ENCODE results near the gene NRP2. TPM values are rescaled to one million over a fixed set of nuclear protein-coding genes. Genes with fewer than 3 reads are reported as not detected.
A peak's percentile ranks its signal among the peaks of the same experiment; 100 is the strongest.

The NRP2 gene
- total RNA-seq, 1 experiment from 2014 or later, result 115 TPM

DNA sequence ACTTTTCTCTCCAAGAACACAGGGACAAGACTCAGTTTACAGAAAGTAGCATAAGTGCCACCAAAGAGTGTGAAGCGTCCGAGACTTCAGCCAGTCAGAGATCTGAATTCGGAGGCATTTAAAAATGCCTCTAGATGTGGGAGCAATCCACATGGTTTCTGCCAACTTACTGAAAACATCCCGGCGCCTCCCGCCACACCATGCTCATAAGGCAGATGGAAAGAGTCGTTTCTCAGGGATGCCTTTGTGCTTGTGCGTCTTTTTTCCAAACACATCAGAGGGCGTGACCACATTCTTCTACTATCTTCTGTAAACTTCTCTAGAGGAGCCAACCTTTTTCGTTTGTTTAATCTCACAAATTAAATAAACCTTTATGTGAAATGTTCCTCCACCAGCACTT is 88.7 kb downstream of the NRP2 start:
- no peak for DNase-seq (ENCODE audit: low read depth)

DNA sequence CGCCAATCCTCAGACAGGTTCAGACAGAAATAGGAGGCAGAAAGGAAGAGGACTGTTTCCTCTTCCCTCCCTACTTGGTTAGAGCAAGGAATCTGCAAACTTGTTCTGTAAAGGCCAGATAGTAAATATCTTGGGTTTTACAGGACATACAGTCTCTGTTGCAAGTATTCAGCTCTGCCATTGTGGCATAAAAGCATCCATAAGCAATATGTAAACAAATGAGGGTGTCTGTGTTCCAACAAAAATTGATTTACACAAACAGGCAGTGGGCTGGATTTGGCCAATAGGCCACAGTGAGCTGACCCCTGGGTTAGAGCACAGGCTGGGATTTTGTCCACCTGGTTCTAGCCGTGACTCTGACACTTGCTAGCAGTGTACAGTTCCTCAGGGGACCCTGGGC is 89.4 kb downstream of the NRP2 start:
- DNase-seq (ENCODE audit: low read depth), result no peak

DNA sequence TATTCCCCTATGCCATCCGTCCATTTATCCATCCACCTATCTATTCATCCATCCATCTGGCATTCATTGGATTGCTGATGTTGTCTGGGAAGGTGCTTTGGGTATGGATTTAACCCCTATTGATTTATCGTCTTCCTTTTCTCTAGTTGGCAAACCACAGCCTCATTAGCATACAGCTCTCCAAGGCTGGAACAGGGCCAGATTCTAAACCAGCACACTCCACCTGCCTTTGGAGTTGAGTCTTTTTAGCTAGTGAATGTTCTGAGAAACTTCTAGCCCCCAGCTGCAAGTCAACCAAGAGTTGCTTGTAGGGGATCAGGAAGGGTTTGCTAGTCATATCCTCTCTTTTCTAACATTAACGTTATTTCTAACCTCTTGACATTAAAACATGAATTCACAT is 90.7 kb downstream of the NRP2 start:
- DNase-seq (ENCODE audit: low read depth), result no peak

DNA sequence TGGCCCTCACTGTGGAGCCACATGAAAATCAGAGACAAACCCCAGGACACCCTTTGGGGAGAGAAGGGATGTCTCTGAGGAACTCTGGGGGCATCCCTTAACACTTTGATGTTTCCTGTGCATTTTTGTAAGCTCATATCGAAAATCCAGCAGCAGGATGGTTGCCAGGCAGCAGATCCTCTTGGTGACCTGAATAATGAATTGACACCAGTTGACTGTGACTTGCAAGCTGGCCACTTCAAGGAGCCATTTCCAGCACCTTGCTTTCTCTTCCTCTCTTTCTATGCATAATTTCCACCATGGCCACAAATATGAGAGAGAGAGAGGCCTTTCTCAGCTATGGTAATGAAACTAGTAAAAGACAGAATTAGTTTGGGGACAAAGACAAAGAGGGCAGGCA is 91.7 kb downstream of the NRP2 start:
- no peak for DNase-seq (ENCODE audit: low read depth)

DNA sequence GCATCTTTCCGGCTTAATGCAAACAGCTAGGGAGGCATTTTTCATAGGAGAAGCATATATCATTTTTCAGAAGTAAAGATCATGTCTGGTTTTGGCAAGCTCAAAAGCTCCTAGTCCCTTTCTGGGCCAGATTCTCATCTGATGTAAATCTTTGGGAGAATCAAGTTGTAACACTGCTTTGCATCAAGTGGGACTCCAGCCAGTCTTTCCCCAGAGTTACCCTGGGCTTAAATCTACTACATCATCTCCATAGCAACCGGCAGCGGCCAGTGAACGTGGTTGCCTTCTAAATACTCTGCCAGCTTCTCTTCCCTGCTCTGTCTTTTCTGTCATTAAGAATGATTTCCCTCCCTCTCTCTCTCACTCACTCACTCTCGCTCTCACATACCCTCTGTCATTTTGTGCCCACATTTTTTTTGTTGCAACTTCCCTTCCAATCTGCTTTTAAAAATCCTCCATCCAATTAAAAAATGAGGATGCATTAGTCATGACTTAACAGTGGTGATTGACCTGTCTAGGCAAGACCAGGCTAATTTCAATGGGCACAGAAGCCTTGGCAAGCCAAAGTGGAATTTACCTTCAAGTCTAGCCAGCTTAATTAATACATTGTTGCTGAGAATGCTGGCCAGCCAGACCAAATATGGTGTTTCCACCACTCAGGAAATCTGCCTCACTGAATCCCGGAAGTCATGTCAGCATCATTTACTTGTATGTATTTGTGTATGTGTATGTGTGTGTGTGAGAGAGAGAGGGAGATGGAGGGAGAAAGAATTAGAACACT is 93.0 kb downstream of the NRP2 start:
- no peak for DNase-seq (ENCODE audit: low read depth)

DNA sequence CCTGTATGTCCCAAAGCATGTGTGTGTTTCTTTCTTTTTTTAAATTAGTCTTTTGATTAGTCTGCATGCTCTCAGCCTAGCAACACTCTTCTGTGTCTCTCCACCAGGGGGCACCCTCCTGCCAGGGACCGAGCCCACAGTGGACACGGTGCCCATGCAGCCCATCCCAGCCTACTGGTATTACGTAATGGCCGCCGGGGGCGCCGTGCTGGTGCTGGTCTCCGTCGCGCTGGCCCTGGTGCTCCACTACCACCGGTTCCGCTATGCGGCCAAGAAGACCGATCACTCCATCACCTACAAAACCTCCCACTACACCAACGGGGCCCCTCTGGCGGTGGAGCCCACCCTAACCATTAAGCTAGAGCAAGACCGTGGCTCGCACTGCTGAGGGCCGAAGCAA is 93.8 kb downstream of the NRP2 start:
- peak; percentile 61 for DNase-seq (ENCODE audit: low read depth)

DNA sequence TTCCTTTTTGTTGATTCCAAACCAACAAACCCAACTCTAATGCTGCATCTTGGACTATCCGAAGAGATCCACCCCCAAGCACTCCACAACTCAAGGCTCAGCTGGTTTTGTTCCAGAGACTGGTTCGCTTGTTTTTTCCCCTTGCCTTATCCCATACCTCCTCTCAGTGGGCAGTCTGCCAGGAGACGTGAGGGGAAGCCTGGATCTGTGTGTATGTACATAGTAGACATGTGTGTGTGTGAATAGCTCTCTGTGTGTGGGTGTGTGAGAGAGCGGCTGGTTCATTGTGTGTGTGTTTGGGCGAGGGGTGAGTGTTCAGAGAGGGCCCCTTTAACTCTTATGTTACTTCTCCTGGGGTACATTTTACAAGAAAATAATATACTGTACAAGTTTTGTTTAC is 94.4 kb downstream of the NRP2 start:
- DNase-seq (ENCODE audit: low read depth), result no peak

DNA sequence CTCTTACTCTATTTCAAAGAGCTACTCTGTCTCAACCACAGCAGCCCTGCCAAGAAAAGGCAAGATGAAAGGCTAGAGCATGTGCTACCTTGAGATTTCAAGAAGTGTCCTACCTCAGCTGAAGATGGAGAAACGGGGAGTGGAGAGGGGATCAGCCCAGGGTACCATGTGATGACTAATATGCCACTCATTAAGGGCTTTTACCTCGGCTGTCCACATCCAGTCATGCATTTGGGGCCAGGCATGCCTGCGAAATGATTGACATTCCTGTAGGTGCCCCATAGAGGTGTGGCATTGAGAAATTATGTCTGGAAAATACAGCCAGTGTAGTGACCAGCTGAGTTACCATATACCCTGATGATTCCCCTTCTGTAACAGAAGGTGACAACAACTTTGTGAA is 96.1 kb downstream of the NRP2 start:
- no peak for DNase-seq (ENCODE audit: low read depth)

DNA sequence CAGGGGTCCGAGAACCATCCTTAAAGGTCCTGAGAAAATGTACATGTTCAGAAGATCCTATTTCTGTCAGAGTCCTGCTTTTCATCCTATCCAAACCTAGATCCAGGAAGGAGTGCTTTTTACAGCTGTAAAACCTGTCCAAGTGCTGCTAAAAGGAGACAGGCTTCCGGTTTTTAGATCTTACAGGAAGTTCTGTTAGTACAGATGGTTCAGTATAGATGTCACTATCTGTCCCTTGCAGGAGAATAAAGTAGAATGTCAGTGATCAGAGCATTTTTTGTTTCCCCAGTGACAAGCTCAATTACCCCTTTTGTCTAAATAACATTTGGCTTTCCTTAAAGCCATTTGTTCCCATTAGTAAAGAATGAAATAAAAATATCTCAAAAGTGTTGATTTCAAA is 98.3 kb downstream of the NRP2 start:
- no peak for DNase-seq (ENCODE audit: low read depth)

DNA sequence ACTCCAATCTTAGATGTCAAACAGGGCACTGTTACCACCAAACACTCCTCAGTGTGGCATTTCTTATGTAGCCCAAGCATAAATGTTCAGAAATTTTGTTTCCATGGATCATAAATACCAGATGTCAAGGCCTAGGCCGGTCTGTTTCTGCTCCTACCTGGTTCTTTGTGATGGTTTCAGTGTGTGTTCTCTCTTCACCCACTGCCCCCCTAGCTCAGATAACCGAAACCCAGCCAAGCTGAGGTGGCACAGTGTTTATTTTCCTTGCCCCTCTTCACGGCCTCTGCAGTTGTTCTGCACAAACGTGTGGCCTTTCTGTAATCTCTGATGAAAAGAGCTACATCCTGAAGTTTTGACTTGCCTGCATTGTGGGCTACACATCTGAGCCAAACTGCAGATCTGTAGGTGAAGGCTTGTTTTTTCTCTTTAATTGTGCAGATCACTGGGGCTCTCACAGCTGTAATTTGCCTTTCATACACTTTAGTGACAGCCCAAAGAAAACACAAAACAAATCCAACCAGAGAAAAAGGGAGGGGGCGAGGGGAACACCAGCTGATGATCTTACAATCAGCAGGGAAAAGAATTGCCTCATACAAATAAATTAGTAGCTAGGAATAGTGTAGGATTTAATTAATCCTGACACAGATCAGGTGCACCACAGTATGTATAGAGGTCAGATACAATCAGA is 99.1 kb downstream of the NRP2 start:
- no peak for DNase-seq (ENCODE audit: low read depth)

DNA sequence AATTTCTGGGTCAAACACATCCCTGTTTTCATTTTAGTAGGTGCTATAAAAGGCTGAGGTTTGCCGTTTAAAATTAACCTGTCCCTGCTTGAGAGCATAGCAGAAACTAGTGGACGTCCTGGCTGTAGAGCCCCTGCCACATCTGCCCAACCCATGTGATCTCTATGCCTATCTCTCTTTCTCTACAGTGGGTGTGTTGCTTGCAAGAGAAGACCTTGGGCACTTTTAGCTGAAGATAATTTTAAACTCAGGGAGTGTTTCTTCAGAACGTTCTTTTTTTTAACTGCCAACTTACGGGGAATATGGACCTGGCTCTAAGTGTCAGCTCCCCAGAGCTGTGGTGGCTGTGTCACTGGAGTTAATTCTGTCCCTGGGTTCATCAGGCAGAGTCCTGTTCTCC is 100.6 kb downstream of the NRP2 start:
- no peak for DNase-seq (ENCODE audit: low read depth)

DNA sequence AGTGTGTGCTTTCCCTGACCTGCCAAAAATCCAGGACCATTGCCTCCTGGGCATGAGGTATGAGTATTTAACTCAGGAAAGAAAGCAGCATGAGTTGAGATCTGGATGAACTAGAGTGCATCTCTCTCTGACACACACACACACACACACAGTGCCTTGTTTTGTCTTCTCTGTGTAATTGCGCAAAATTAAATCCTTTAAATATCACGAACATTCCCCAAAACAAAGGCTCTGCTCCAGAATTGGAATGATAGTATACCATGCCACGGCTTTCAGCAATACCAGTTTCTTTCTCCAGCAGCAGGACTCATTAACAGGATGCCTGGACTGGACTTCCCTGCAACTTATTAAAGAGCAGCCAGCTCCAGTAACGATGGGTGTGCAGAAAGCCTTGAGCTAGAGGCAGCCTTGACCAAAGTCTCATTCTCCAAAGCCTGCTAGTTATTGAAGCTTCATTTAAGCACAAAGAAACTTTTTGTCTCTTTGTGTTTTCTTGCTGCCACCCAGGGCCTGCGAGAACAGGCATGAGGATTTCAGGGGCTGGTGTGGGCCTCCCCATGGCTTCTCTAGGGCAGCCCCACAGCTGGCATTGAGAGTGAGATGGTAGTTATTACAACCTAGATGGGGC is 101.7 kb downstream of the NRP2 start:
- DNase-seq (ENCODE audit: low read depth), result no peak

DNA sequence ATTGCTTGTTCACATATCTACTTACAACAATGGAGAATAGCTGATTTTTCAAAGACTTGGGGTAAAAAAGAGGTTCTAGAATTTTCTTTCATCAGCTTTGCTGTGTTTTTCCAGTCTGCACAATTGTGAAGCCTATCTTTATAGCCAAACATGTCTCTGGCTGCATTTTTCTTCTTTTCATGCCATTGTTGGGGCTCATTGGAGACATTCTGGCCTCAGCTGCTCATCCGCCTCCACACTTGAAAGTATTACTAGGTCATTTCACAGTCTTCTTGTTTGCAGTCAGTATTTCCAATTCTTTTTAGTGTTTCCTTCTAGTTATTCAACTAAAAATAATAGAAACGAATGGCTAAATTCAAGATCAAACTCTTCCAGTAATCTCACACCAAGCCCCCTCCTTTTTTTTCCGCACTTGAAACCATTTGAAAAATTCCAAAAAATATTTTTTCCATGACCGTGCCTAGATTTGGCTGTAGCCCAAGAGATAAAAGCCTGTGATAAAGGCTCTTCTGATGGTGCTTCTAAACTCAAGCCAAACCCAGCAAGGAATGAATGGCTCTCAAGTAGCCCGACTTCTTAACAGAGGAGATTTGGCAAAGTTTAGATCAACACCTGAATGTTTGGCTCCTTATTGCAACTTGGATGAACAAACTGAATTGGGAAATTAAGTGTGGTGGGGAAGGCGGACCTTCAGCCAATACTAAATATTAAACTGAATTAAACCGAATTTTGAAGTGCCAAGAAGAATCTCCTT is 103.4 kb downstream of the NRP2 start:
- DNase-seq (ENCODE audit: low read depth), result no peak

DNA sequence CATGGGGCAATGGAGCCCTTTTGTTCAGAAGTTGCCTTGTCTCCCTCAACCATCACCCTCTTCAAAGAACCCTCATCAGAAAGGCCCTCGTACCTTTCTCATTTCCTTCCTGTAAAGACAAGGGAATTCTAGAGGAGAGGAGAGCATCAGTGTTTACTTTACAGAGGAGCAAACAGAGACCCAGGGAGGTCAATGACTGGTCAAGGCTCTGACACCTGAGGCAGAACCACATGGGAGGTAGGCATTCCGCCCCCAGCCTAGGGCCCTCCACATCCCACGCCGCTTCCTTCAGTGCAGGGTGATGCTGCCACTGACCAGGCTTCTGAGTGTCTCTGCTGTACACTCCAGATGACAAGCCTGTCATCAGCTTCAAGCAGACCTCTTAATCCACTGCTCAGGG is 104.7 kb downstream of the NRP2 start:
- DNase-seq (ENCODE audit: low read depth), result no peak

DNA sequence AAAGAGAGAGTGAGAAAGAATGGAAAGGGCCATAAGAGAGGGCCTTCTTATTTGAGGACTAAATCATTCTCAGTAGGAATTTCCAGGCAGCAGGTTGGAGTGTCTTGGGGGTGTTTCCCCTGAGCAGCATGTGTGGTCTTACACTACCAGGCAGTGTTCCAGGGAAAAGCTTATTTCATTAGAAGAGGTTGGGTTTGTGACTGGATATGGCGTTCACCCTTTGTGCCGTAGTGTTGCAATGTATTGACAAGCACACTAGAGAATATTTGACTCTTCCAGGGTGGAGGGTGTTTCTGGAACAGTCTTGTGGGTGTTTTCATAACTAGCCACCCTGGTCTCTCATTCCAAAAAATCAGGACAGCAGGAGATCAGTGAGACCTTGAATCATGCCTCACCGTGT is 105.5 kb downstream of the NRP2 start:
- no peak for DNase-seq (ENCODE audit: low read depth)

DNA sequence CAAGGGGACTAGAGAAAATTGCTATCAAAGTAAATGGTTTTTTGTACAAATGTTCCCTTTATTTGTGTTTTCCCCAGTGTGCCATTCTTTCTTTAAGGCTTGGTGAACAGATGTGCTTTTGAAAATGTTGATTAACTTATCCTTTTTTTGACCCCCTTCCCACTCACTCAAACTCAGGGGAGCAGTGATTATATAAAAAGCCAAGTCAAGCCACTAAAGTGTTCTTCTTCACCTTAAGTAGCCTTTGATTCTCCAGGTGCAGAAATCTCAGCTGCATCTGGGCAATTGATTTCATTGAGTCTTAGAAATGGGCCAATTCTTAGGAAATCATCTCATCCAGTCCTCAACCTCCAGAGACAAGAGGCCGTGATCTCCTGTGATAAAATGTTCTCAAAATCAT is 107.6 kb downstream of the NRP2 start:
- no peak for DNase-seq (ENCODE audit: low read depth)

DNA sequence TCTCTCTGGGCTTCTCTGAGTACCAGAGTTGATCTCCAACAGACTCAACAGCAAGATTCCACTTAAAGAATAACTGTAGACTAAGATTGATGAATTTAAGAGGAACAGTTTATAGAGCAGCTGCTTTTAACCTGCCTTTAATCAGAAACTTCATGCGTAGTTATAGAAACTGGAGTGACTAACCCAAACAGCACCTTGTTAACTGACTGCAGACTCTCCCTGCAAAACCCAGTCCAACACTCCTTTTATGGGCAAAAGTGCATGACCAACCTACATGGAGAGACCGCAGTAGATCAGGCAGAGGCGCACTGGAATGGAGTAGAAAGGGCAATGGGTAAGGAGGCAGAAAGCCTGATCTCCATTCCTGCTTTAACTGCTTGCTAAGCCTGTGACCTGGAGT is 110.6 kb downstream of the NRP2 start:
- no peak for DNase-seq (ENCODE audit: low read depth)

DNA sequence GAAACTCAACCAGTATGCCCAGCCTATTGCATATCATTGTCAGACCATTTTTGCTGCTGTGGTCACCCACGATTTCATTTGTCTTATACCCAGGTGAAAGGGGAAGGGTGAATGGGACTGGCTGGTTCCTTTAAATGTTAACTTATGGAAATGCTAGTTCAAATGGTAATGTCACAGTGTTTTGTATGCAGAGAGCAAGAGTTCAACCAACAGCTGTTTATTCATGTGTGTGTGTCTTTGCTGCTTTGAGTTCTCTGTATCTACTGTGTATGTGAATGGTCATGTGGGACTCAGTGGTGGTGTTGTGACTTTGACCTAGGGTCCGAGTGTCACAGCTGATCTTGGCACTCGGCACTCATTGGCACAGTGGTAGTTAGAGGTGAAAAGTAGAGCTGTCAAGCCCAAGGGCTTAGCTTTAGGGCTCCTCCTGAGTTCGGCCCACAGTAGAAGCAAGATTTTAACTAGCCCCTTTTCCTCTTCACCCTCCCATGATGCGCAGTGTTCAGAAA is 114.6 kb downstream of the NRP2 start:
- DNase-seq (ENCODE audit: low read depth), result no peak

DNA sequence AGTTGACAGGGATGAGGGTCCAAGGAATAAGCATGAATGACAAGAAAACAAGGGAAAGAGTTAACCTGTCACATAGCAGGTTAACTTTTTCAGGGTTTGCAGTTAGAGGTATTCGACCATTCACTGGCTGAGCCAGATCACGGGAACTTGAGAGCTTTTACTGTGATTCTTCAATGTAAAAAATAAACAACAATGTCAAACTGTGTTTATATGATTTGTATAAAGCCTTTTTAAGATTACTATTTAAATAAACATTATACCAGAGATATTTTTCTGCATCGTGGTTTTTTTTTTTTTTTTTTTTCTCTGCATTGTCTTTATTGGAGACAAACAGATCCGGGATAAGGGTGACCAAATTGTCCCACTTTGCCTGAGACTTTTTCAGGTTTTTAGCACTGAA is 115.6 kb downstream of the NRP2 start:
- no peak for DNase-seq (ENCODE audit: low read depth)

DNA sequence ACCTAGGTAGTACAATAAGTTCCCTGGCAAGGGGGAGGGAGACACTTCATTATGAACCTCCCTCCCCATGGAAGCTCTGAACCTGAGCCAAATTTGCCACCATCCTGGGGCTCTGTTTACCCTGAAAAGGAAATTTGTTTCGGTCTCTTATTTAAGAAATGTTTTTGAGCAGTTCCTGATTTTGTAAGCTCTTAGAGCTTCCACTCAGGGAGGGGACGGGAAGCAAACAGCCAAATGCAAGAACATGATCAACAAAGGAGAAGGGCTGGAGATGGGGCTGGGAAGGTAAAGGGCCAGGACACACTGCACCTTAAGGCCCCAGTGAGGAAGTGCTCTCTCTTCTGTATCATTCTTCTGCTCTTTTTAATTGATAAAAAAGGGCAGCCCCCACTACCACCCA is 117.9 kb downstream of the NRP2 start:
- no peak for DNase-seq (ENCODE audit: low read depth)

DNA sequence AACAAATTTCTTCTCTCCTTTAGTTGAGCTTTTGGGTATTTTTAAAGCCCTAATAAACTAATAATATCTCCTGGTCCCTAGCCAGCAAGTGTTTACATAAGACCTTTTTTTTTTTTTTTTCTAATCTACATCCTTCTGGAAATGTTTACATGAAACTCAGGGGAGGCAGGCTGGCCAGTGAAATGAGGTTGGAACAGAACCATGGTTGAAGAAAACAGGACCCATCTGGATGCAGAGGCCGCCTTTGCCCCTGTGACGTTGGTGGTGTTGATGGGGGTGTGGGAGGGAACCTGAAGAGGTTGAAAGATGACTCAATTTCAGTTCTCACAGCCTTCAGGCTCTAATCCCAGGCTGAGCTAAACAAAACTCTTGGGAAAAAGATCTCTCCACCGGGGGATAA is 118.5 kb downstream of the NRP2 start:
- DNase-seq (ENCODE audit: low read depth), result peak; percentile 12

DNA sequence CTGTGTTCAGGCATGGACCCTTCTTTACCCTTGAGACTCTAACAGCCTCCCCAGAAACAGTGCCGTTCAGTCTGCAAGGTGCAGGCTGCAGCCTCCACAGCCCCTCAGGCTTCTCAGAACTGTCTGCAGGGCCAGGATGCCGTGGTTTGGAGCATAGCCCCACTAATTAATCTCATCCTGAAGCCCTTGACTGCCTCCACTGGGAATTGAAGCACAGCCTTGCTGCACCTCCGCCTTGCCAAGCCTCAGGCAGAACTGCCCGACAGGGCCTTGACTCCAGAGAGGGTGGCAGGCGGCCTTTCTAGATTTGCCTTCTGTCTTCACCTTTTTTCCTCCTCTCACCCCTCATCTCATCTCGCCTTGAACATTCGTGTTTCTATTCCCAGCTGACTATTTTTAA is 119.8 kb downstream of the NRP2 start:
- DNase-seq (ENCODE audit: low read depth), result no peak

Measured in Daoy (cell line).